GM12874 (cell line): ENCODE results near the gene YPEL4.

Experiments
- TF ChIP-seq, protein P1 (sequence below): IDR thresholded peaks from 2 replicates; pipeline ENCODE4 v1.5.1; 2011; ENCODE audit warnings: low read depth, mild to moderate bottlenecking, control low read depth, low read length, moderate library complexity; ENCODE audit not compliant: insufficient read depth

YPEL4 gene

DNA sequence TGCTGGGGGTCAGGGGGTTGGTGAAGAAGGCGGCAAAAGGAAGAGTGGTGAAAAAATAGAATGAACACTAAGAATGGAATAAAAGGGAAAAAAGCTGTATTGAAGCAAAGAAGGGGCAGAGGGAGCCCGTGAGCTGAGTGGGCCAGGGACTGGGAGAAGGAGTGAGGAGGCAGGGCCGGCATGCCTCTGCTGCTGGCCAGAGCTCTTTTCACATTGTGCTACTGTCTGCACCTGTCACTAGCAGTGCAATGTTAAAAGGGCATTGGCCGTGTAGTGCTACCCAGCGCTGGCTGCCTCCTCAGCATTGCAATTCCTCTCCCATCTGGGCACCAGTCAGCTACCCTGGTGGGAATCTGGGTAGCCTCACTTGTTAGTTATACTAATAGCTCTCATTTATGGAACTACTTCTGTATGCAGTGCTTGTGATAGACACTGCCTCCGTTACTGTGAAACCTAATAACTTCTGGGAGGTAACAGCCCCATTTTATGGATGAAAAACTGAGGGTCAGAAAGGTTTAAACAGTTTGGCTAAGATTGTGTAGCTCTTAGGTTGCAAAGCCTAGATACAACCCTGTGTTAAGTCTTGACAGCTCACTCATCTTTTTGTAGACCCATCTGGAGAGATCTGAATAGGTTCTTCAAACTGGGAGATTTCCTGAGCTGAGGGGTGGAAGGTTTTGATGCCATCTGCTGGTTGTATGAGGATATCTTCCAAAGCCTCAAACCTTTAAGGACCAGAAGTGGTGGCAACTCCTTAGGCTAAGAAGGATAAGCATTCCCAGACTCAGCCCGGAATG, 8.5 kb downstream of the YPEL4 start:
- TF ChIP-seq, protein P1, sequence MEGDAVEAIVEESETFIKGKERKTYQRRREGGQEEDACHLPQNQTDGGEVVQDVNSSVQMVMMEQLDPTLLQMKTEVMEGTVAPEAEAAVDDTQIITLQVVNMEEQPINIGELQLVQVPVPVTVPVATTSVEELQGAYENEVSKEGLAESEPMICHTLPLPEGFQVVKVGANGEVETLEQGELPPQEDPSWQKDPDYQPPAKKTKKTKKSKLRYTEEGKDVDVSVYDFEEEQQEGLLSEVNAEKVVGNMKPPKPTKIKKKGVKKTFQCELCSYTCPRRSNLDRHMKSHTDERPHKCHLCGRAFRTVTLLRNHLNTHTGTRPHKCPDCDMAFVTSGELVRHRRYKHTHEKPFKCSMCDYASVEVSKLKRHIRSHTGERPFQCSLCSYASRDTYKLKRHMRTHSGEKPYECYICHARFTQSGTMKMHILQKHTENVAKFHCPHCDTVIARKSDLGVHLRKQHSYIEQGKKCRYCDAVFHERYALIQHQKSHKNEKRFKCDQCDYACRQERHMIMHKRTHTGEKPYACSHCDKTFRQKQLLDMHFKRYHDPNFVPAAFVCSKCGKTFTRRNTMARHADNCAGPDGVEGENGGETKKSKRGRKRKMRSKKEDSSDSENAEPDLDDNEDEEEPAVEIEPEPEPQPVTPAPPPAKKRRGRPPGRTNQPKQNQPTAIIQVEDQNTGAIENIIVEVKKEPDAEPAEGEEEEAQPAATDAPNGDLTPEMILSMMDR = peak; percentile 46

DNA sequence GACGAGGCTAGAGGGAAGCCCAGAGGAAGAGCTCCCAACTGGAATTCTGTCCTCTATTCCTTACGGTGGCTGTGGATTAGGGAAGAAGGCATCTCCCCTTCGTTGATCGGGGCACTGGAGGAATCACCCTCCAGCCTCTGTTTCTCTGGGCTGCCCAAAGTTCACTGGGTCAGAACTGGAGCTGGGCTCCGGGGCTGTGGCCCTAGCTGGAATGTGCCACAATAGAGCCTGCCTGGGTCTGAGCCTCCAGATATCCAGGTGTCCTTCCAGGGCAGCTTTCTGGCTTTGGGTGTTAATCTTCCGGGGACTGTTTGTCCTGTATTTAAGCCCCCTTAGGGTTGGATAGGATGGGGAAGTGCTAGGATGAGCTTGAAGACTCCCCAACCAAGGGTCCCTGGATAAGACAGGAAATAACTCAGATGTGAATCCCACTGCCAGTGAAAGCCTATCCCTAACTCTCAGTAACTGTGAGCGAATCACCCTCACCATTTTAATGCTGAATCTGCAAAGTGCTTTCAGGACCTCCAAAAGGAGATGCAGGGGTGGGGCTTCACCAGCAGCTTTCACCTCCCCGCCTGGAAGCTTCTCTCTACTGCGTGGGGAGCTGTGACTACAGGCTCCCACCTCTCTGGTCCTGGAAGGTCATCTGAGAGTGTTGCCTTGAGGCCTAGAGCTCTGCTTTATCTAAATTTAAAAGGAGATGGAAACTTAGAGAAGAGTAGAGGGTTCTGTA, 9.5 kb downstream of the YPEL4 start:
- TF ChIP-seq, protein P1 = no peak

DNA sequence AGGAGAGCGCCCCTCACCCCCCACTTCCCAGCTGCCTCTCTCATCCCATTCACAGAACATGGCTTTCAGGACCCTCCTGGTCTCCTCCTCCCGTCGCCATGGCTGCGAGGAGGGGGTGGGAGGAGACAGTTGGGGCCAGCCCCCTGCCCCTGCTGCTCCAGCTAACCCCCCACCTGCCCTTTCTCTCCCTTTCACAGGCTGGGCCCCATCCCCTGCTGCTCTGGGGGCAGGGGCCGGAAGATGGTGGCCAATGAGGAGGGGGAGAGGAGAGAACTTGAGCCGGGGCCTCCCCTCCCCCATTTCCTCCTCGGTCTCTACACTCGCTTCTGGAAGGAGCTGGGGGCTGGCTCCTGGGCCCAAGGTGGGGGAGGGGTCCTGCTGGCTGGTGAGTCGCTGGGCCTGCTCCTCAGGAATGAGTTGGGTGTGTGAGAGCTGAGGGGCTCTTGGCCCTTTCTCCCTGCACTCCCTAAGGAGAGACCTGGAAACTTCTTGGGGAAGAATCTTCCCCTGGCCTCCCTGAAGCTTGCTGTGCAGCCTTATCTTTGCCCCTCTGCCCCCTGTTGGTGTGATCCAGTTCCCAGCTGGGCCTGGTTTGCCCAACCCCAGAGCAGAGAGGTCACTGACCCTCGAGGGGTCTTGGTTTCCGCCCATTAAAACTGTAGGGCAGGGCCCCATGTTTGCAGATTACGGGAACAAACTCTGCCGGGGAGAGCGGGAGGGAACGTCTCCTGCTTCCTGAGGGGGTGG, 10.2 kb downstream of the YPEL4 start:
- TF ChIP-seq, protein P1 = no peak

DNA sequence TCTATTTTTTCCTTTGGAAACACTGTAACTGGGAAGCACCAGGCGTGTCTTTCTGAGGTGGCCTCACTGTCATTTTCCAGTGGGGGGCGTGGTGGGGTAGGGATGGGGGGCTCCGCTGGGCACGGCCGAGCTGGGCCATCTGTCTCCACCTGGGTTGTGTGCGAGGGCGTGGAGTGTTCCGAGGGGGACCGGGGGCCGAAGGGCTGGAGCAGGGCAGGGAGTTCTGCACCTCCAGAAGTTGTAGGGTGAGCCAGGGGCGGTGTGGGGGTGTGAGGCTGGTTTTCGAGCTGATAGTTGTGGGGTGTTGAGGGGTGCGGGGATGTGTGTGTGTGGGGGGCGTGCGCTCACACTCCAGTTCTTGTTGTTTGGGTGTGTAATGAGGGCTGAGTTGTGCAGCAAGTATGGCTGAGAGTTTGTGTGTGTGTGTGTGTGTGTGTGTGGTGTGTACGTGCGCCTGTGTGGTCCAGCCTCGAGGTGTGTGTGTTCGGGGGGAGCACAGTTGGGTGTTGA, 10.8 kb downstream of the YPEL4 start:
- TF ChIP-seq, protein P1 = no peak

DNA sequence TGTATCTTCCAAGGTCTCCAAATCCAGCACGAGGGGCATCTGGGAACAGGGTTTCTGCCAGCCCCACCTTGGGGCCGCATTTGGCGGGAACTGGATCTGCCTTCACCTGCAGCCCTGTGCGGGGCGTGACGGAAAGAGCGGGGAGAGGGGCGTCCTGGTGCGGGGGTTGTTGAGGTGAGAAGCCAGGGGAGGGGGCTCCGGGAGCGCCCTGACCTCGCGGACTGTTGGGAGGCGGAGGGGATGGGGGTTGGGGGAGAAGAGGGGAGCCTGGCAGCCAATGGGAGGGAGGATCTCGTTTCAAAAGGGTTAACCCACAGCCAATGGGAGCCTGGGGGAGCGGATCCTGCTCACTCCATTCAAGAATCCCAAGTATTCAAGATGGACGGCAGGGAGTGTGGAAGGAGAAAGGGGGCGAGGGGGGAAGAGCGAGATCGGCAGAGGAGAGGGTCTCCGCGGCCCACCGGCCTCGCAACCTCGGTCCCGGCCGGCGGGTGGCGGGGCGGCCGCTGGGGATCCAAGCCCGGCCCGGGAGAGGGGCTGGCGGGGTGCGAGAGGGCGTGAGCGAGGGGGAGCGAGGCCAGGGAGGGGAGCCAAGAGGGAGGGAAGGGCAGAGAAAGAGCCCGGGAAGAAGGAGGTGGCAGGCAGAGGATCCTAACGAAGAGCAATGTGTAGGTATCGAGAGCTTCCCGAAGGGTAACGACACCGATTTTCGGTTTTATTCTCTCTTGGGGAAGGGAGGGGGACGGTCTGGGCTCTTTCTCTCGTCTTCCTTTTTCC, 11.5 kb downstream of the YPEL4 start:
- TF ChIP-seq, protein P1 = no peak

DNA sequence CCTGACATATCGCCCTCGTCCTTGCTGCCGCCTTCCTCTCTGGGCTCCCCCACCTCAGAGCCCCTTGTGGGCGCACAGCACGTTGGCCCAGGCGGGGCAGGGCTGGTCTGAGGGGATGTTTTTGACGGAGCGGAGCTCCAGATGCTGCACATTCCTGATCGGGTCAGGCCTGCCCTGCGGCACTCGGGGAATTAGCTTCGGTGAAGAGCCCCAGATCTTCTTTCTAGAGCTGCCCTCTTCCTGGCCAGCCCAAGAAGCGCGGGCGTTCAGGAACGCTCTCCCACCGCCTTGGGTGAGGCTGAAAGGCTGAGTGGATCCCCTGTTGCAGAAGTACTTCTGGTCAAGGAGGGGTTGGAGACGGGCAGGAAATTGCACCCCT, 12.1 kb downstream of the YPEL4 start:
- TF ChIP-seq, protein P1 = no peak
